HG03521 (cell line): Measurements from ENCODE around the gene WTIP.
"Not testable (repeated sequence)": the region's sequence is repeated elsewhere in the genome, so short reads cannot be mapped to it uniquely, and the experiment has no call there.

Experiments used
- ATAC-seq: cut with Tn5 transposase; IDR thresholded peaks from one replicate; pipeline ENCODE4 v1.9.1; 2021; ENCODE audit warnings: mild to moderate bottlenecking, moderate library complexity; ENCODE audit not compliant: unreplicated experiment

WTIP gene

DNA sequence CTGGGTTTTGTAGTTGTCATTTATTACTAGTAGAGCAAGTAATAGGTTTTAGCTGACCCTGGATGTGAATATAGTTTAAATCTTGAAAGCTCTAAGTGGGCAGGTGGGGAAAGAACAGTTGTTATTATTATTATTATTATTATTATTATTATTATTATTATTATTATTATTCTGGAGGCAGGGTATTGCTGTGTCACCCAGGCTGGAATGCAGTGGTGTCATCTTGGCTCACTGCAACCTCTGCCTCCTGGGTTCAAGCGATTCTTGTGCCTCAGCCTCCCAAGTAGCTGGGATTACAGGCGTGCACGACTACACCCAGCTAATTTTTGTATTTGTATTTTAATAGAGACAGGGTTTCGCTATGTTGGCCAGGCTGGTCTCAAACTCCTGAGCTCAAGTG, 3.1 kb upstream of the WTIP start:
- ATAC-seq, result not testable (repeated sequence)

DNA sequence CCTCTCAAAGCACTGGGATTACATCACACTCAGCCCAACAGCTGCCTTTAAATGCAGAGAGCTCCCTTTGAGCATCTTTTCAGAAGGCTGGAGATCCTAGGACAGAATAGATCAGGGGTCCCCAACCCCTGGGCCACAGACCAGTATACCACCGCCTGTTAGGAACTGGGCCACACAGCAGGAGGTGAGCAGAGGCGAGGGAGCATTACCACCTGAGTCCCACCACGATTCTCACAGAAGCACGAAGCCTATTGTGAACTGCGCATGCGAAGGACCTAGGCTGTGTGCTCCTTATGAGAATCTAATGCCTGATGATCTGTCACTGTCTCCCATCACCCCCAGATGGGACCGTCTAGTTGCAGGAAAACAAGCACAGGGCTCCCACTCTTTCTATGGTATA, 2.2 kb upstream of the WTIP start:
- no peak for ATAC-seq

DNA sequence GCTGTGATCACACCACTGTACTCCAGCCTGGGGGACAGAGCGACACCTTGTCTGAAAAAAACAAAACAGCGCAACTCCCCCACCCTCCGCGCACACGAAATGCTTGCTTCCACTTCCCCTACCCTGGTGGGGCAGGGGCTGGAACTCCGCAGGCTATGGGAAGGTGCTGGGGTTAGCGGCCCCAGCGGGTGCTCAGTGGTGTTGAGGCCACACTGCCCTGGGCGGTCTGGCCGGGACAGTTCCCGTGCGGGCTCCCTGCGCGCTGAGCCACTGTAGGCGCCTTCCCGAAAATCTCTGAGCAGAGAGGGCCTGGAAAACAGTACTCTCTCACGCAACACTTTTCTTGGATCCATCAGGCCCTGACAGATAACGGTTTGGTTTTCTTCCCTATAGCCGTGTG, 1.1 kb upstream of the WTIP start:
- ATAC-seq, result no peak

DNA sequence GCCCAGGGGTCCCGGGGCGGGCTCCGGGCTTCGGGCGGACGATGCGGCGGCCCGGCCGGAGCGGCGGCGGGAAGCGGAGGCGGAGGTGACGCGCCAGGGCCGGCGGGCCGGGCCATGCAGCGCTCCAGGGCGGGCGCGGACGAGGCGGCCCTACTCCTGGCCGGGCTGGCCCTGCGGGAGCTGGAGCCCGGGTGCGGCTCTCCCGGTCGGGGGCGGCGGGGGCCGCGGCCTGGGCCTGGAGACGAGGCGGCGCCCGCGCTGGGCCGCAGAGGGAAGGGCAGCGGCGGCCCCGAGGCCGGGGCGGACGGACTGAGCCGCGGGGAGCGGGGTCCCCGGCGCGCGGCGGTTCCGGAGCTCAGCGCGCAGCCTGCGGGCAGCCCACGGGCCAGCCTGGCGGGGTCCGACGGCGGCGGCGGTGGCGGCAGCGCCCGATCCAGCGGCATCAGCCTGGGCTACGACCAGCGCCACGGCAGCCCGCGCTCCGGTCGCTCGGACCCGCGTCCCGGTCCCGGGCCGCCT, 362 bp downstream of the WTIP start:
- no peak for ATAC-seq

DNA sequence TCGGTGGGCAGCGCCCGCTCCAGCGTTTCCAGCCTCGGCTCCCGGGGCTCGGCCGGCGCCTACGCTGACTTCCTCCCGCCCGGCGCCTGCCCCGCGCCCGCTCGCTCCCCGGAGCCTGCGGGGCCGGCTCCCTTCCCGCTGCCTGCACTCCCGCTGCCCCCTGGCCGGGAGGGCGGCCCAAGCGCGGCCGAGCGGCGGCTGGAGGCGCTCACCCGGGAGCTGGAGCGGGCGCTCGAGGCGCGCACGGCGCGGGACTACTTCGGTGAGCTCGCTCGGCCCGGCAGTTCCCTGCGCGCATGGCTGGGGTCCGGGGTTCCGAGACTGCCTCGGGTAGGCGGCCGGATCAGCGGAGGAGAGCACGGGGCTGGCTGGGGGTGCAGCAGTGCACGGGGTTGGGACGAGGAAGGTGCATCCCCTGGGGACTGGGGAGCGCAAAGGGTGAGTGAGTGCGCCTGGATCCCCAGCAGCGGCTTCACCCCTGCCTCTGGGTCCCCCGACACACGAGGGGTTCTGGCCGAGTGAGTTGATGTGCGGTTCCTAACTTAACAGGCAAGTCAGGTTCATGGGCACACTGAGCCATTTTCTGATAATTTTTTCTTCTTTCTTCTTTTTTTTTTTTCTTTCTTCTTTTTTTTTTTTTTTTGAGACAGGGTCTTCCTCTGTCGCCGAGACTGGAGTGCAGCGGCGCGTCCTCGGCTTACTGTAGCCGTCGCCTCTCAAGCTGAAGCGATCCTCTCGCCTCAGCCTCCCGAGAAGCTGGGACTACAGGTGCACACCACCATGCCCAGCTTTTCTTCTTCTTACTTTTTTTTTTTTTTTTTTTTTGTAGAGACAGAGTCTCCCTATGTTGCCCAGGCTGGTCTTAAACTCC, 1.1 kb downstream of the WTIP start:
- no peak for ATAC-seq

DNA sequence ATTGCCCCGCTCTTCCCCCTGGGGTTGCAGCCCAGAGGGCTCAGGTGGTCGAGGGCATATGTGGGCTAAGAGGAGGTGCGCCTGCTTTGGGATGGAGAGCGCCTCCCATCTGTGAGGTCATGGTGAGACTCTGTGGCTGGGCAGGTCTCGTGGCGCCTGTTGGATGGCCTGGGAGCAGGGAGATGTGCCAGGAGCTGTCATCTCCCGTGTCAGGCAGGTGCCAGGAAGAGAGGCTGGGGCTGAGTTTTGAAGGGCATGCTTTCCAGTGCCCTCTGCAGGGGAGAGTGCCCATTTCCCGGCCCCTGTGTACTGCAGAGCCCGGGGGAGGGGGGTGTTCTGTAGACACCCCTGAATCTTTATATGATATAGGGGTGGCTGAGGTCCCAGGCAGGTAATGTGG, 2.8 kb downstream of the WTIP start:
- no peak for ATAC-seq

GRCh38 chr19:34485831-34486230, 4.3 kb downstream of the WTIP start:
- ATAC-seq, result no peak

DNA sequence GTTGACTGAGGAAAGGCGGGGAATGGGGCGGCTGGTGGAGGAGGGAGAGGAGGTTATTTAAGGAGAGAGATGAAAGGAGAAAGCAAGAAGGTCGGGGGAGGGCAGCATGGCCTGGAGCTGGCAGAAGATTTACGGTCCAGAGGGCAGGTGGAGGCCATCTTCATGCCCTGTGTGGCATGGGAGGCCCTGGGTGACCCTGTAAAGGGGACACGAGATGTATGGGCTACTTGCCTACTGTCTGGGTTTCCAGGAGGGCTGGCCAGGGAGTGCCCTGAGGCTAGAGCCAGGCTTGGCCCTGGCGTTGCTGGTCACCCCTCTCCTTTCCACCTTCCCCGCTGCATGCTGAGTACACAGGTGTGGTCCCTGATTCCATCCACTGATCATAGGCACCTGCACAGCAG, 6.1 kb downstream of the WTIP start:
- no peak for ATAC-seq

GRCh38 chr19:34489175-34489574, 7.6 kb downstream of the WTIP start:
- ATAC-seq, result no peak

DNA sequence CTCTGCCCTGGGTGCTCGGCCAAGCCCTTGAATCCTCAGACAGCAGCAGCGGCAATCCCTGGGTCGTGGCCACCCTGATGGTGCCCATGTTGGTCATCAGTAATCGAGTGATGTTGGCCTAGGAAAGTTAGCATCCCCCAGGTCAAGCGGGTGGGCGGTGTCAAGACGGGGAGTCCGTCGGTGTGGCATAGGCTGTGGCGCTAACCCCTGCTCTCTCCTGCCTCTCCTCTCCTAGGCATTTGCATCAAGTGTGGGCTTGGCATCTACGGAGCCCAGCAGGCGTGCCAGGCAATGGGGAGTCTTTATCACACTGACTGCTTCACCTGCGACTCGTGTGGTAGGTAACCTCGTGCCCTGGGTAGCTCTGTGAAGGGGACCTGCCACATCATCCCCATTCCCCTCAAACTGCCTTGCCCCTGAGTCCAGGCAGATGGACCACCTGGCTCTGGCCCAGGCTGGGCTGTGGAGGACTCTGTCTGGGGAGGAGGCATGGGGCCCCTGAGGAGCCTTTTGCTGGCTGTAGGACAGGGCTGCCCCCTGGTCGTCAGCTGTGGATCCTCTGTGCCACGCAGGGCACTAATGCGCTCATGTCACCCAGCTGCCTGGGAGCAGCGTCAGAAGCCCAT, 8.7 kb downstream of the WTIP start:
- ATAC-seq, result no peak

DNA sequence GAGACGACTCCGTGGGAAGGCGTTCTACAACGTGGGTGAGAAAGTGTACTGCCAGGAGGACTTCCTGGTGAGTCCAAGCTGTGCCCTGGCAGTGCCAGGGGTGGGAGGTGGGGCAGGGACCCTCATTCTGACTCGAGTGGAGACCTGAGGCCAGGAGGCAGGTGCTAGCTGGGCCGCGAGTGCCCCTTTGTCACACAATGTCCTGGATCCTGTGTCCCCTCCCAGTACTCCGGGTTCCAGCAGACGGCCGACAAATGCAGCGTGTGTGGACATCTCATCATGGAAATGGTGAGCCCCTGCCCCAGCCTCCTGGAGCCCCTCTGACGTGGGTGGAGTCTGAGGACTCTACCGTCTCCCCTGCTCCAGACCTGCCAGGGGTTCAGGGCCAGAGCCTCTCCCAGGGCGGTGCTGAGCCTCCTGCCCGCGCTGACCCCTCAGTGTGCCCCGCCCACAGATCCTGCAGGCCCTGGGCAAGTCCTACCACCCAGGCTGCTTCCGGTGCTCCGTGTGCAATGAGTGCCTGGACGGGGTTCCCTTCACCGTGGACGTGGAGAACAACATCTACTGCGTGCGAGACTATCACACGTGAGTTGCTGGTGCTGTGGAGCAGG, 11.6 kb downstream of the WTIP start:
- no peak for ATAC-seq

GRCh38 chr19:34493649-34494044, 12.1 kb downstream of the WTIP start:
- ATAC-seq, result no peak

DNA sequence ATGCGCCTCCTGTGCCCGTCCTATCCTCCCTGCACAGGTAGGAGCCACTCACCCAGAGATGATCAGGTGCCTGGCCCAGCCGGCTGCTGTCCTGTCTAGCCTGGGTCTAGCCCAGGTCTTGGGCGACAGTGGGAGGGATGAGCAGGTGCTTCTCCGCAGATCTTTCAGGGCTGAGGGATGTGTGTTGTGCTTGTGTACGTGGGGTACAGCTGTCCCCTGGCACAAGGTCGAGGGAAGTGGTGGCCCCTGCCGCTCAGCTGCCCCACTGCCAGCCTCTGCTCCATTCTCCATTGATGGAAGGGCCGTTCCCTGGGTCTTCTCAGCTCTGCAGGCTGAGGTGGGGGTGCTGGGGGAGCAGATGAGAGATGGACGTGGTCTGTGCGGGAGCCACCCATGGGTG, 13.0 kb downstream of the WTIP start:
- no peak for ATAC-seq

GRCh38 chr19:34495416-34495815, 13.9 kb downstream of the WTIP start:
- no peak for ATAC-seq

DNA sequence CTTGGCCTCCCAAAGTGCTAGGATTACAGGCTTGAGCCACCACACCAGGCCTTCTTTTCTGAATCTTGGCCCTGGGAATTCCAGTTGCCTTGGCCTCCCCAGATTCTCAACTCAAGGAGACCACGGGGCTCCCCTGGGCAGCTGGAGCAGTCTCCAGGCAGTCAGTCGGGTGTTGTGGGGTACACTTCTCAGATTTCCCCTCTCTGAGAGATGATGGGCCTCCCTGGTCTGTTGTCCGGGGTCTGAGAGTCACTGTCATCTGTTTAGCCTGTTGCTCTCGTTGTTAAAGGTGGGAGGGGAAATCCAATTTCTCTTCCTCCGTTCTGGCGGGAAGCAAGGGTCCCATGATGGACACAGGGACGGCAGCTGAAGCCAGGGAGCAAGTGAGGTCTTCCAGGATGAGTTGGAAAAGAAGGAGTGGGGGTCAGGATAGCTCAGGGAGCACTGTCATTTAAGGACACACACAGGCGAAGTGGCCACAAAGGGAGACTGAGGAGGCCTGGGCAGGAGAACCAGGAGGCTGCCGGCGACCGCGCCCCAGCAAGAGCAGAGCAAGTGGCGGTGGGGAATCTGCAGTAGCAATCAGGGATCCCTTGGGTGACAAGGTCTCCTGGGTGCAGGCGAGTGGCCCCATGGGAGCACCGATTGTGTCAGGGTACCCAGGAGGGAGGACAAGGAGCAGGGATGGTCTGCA, 15.7 kb downstream of the WTIP start:
- ATAC-seq, result no peak

DNA sequence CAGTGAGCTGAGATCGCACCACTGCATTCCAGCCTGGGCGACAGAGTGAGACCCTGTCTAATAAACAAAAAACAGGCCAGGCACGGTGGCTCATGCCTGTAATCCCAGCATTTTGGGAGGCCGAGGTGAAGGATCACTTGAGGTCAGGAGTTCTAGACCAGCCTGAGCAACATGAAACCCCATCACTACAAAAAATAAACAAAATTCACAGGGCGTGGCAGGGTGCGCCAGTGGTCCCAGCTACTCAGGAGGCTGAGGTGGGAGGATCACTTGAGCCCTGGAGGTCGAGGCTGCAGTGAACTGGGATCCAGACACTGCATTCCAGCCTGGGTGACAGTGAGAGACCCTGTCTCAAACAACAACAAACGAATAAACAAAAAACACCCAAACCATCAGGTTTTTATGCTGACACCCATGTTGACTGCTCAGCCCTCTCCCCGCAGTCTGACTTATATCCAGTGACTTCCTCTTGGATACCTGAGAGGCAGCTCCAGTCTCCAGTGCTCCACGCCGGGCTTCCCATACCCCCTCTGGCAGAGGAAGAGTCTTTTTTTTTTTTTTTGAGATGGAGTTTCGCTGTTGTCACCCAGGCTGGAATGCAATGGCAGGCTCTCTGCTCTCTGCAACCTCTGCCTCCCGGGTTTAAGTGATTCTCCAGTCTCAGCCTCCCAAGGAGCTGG, 17.7 kb downstream of the WTIP start:
- ATAC-seq, result no peak

DNA sequence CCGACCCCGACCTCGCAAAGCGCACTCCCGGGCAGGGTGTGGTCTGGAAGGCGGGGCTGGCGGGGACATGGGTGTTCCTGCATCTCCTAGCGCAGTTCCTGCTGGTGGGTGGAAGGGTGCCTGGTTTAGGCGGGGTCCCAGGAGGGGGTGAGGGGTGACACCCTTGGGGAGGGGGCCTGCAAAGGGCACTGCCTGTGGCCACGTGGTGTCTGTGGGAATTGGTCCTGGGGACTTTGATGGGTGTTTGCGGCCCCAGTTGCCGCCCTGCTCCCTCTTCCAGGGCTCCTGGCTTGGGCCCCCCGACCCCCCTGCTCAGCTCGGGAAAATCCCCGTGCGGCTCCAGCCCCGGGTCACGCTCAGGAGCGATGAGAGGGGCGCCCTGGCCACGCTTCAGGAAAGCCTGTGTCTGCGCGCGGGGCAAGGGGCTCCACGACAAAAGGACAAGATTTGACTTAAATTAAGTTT, 19.1 kb downstream of the WTIP start:
- ATAC-seq, result no peak

DNA sequence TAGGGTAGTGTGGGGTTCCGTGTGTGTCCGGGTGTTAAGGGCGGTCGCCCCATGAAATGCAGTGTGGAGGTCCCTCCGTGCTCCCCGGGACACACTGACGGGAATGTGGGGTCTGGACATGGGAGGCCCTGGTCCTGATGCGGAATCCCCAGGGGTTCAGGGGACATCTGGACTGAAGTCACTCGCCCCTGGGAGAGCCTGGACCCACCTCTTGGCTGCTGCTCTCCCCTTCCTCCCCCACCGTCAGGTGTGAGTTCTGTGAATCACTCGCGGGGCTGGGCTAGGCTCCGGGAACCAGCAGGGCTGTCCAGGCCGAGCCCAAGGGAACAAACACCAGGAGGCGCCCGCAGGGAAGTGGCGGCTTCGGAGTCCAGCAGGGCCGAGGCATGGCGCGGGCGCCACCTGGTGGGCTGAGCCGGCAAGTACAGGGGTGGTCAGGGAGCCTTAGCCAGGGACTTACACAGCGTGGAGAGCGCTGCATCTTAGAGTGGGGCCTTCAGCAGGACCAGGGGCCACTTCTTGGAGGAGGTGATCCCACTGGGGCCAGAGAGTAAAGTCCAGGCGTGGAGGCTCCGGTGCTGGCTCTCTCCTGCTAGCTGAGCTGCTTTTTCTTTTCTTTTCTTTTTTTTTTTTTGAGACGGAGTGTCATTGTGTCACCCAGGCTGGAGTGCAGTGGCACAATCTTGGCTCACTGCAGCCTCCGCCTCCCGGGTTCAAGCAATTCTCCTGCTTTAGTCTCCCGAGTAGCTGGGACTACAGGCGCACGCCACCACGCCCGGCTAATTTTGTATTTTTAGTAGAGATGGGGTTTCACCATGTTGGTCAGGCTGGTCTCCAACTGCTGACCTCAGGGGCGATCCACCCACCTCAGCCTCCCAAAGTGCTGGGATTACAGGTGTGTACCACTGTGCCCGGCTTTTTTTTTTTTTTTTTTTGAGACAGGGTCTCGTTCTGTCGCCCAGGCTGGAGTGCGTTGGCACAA, 20.1 kb downstream of the WTIP start:
- peak; percentile 73 for ATAC-seq

DNA sequence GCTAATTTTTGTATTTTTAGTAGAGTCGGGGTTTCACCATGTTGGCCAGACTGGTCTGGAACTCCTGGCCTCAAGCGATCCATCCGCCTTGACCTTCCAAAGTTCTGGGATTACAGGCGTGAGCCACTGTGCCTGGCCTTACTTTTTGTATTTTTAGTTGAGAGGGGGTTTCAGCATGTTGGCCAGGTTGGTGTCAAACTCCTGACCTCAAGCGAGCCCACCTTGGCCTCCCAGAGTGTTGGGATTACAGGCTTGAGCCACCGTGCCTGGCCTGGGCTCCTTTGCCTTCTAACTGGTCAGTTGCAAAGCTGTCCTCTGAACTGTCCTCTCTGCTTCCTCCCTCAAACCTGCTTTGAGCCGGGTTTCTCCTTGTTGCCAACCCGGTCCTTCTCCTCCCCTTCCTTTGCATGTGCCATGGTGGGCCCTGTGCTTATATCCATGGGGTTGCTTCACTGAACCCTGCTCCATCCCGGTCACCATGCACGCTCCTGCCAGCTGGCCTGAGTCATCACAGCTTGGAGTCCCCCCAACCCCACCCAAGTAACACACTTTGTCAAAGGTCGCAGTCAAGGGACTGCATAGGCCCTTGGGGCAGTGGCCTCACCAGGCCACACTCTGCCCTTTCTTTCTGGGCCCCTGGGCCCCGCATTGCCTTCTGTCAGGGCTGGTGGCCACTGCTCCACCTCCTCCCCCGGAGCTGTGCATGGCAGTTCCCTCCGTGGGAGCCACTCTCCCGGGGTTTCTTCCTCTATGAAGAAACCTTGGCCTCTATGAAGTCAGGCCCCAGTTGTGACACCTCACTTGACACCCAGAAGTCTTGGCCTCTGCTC, 21.2 kb downstream of the WTIP start:
- ATAC-seq, result no peak
